ENCODE results near the gene NAALADL2.

DNA sequence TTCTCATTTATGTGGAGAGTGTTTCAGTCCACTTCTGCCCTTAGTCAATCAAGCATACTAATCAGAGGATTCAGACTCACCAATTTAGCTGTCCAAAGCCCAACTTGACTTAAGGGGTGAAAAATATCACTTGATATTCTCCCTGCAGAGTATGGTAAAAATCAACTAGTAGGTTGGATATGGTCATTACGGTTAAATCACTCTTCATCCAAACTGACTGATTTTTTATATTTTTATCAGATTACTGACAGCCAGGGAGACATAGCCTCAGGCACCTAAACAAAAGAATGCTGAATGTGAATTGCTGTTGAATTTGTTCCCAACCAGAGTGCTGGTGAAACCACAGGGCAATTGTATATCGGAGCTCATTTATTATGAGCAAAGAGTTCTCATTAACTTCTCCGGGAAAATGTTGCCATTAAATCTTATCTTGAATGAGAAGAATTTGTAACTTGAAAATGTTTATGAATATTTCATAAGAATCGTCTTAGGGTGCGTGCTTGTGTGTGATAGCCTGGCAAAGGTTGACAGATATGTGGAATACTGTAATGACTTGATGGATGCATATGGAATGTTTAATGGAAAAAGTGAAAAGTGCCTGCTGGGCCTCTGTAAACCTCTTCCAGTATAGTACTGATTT lies 411.2 kb downstream of the NAALADL2 start:
- TF ChIP-seq RAD21 (conservative IDR thresholded peaks at IDR 0.05 in 1 of 2, IDR thresholded peaks at IDR 0.05 in 1 of 2) (no peak), JUN (IDR thresholded peaks at IDR 0.05) (no peak), RNF2 (IDR thresholded peaks at IDR 0.05; ENCODE audit: borderline replicate concordance, low read depth) (no peak), TP53 (CRISPR knock-in tag; IDR thresholded peaks at IDR 0.05) (no peak), CBX2 (IDR thresholded peaks at IDR 0.05; ENCODE audit: borderline replicate concordance, low read depth) (no peak), POLR2A (IDR thresholded peaks at IDR 0.05; ENCODE audit: low read length) (no peak), E2F6 (IDR thresholded peaks at IDR 0.05; ENCODE audit: borderline replicate concordance, low read depth) (no peak), TFCP2L1 (CRISPR knock-in tag; IDR thresholded peaks at IDR 0.05) (no peak), MAFK (IDR thresholded peaks at IDR 0.05; ENCODE audit: partially characterized antibody) (no peak), POLR2AphosphoS2 (conservative IDR thresholded peaks at IDR 0.05; ENCODE audit: low read length) (no peak)
- TF ChIP-seq, protein P1, sequence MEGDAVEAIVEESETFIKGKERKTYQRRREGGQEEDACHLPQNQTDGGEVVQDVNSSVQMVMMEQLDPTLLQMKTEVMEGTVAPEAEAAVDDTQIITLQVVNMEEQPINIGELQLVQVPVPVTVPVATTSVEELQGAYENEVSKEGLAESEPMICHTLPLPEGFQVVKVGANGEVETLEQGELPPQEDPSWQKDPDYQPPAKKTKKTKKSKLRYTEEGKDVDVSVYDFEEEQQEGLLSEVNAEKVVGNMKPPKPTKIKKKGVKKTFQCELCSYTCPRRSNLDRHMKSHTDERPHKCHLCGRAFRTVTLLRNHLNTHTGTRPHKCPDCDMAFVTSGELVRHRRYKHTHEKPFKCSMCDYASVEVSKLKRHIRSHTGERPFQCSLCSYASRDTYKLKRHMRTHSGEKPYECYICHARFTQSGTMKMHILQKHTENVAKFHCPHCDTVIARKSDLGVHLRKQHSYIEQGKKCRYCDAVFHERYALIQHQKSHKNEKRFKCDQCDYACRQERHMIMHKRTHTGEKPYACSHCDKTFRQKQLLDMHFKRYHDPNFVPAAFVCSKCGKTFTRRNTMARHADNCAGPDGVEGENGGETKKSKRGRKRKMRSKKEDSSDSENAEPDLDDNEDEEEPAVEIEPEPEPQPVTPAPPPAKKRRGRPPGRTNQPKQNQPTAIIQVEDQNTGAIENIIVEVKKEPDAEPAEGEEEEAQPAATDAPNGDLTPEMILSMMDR (IDR thresholded peaks at IDR 0.05): no peak
- TF ChIP-seq, protein P2, sequence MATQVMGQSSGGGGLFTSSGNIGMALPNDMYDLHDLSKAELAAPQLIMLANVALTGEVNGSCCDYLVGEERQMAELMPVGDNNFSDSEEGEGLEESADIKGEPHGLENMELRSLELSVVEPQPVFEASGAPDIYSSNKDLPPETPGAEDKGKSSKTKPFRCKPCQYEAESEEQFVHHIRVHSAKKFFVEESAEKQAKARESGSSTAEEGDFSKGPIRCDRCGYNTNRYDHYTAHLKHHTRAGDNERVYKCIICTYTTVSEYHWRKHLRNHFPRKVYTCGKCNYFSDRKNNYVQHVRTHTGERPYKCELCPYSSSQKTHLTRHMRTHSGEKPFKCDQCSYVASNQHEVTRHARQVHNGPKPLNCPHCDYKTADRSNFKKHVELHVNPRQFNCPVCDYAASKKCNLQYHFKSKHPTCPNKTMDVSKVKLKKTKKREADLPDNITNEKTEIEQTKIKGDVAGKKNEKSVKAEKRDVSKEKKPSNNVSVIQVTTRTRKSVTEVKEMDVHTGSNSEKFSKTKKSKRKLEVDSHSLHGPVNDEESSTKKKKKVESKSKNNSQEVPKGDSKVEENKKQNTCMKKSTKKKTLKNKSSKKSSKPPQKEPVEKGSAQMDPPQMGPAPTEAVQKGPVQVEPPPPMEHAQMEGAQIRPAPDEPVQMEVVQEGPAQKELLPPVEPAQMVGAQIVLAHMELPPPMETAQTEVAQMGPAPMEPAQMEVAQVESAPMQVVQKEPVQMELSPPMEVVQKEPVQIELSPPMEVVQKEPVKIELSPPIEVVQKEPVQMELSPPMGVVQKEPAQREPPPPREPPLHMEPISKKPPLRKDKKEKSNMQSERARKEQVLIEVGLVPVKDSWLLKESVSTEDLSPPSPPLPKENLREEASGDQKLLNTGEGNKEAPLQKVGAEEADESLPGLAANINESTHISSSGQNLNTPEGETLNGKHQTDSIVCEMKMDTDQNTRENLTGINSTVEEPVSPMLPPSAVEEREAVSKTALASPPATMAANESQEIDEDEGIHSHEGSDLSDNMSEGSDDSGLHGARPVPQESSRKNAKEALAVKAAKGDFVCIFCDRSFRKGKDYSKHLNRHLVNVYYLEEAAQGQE (IDR thresholded peaks at IDR 0.05): no peak

All from A549 (cell line).